UCSD-AML1 (cell line): ENCODE data around the gene SMAP2.
"Not testable (repeated sequence)": the region's sequence is repeated elsewhere in the genome, so short reads cannot be mapped to it uniquely, and the experiment has no call there.

Experiments
- DNase-seq: peaks from one replicate; lab custom pipeline; 2025; ENCODE audit not compliant: unreplicated experiment; lab: John Stamatoyannopoulos, UW

SMAP2 gene

GRCh38 chr1:40371707-40372258 lies 1.7 kb upstream of the SMAP2 start:
- DNase-seq = no peak

- DNase-seq = no peak
Observed at GRCh38 chr1:40372658-40373322, 737 bp upstream of the SMAP2 start.

DNA sequence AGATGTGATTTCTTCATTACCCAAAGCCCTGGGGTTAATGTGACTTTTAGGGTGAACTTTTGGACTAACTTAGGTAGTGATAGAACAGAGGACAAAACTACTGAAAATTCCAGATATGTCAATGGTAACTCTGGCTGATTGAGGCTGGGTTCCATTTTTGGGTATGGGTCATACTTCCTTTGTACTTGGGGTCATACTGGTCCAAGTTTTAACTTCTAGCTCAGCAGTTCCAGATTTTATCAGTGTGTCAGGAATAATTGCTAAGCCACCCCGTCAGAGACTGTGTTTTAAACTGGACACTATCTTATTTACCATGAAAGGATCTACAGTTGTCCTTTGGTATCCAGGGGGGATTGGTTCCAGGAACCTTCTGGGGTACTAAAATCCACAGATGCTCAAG lies 4.0 kb downstream of the SMAP2 start:
- no peak for DNase-seq

GRCh38 chr1:40379785-40380452 lies 6.4 kb downstream of the SMAP2 start:
- DNase-seq = no peak

DNA sequence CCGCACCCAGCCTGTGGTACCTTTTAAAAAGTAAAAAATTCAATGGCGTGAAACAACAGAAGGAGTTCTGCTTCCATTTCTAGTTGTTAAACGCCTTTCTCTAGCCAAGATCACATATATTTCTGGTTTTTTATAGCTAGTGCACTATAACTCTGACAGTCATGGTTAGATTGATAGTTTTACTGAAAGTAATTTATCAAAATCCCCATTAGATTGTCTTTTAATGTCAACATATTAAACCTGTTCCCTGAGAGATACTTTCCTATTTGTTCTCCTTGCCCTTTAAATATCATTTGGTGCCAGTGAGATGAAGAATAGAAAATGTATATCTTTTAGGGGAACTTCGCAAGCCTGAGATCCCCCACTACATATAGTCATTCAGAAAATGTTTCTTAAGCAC lies 7.3 kb downstream of the SMAP2 start:
- DNase-seq = no peak

DNA sequence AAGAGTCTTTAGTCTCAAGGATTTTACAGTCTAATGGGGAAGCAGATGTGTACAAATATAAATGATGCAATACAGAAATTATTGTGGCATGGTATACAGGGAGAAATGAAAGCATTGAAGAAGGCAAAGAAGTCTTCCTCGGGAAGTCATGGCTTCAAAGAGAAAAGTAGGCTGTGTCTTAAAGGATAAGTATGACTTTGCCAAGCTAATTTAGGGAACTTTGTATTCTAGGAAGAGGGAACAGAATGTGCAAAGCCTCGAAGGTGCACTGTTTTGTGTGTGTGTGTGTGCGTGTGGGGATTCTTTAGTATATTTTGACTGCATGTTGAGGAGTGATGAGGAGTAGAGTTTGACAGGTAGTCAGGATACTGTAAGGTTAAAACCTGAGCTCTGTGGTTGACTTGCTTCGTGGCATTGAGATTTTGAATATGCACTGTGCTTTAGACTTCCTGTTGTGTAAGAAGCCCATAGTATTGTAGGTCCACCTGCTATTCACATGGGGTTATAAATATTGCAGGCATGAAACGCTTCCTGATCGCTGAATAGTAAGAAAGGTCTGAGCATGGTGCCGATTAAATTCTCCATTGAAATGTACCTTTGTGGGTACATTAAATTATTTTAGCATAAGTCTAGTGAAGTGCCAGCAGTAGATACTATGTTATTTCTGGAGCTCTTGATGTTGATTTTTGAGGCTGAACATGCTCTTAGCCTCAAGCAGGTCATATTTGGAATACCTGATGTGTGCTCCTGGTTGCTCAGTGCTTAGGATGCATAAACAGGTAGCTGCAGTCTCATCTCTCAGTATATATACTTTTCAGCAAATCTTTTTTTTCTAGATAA lies 8.0 kb downstream of the SMAP2 start:
- DNase-seq = no peak

GRCh38 chr1:40382108-40382460 lies 8.6 kb downstream of the SMAP2 start:
- DNase-seq = no peak

GRCh38 chr1:40382601-40383000 lies 9.1 kb downstream of the SMAP2 start:
- DNase-seq = no peak

DNA sequence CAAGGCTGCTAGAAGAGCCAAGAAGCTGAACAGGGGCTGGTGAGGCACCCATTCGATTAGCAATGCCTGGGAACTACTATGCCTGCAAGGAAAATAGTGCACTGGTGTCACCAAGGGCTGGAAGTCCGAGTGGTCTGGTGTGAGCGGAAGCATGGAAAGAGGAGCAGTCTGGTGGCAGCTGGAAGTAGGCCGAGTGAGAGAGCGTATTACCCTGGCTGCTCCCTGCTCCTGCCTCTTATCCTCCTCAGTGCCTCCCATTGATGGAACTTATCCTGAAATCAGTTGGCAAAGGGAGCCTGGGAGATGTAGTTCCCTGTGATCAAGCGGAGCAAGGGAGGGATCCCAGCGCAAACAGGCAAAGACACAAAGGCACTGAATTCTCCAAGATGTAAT lies 9.6 kb downstream of the SMAP2 start:
- DNase-seq = no peak

DNA sequence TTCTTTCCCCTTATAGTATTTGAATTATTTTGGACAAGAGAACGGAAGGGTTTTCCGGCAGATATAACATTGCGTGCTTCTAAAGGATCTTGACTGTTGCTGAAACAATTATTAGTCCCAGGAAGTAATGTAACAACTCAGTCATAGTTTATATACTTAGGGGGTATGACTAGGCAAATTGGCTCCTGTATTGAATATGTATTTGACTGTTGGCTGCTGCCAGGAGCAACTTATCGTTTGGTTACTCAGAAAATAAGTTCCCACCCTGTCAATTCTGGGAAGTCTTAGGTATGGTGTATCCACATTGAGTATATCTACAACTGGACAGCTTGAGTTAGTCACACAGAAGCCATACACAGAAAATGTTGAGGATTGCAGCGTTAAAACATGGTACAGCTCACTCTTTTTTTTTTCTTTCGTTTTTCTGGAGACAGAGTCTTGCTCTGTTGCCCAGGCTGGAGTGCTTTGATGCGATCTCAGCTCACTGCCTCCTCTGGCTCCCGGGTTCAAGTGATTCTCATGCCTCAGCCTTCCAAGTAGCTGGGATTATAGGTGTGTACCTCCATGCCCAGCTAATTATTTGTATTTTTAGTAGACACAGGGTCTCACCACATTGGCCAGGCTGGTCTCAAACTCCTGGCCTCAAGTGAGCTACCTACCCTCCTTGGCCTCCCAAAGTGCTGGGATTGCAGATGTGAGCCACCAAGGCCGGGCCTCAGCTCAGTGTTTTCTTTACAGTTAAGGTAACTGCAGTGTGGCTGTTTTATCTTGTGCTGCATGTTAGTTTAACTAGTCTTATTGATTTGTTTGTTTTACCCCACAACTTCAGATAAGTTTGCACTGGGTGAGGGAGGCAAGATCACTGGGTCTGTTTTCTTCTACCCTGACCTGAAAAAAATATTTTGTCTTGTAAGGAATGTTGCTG lies 10.2 kb downstream of the SMAP2 start:
- no peak for DNase-seq

DNA sequence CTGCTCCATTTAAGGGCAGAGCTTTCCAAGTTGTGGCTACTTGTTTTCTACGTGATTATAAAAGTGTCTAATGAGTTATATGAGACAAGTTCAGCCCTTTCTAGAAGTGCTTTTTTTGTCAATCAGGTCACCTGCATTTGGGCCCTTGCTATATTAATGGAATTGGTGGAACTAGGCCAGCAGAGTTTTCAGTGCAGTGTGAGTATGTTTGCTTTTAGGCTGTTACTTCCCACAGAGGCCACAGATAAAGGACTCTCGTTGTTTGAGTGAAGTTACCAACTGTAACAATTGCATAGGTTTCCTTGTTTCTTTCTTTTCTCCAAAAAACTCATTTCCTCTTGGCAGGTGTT lies 10.9 kb downstream of the SMAP2 start:
- no peak for DNase-seq

GRCh38 chr1:40384887-40385286 lies 11.4 kb downstream of the SMAP2 start:
- no peak for DNase-seq

DNA sequence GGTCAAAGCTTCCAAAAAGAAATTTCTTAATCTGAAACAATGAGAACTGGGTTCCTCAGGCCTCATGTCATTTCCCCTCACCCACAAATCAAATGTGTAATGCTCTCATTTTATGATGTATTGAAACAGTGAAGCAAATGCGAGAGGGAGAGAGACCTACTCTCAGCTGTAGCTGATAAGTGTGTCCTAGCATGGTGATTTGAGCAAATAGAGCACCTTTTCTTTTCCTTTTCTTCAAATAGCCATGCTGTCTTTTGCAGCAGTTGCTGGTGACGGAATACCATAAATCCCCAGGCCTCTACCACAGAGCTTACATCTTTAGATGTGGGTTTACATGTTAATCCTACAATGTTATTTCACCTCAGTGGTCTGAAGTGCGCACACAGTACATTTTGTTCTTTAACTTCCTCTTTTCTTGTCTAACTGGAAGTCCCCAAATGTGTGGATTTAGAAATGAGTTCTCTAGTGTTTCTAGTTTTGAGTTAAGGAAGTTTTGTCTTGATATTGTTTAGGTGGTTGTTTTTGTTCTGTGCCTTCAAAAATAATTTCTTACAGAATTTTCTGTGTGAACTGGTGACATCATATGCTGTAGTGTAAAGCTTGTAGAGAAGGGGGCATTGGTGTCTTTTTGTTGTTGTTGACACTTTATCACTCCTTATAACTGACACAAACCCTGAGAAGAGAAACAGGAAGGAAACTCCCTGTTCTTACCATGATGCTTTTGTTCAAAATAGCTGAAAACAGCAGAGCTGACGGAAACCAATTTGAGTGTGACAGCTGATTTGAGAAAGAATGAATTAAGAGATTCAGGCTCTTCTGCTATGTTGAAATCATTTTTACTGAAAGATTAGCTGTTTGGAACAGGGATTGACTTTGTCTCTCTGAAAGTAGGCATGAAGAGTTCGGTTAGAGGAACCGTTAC lies 12.2 kb downstream of the SMAP2 start:
- no peak for DNase-seq

GRCh38 chr1:40386359-40386723 lies 12.8 kb downstream of the SMAP2 start:
- no peak for DNase-seq

- no peak for DNase-seq
Observed at GRCh38 chr1:40386796-40387195, 13.3 kb downstream of the SMAP2 start.

DNA sequence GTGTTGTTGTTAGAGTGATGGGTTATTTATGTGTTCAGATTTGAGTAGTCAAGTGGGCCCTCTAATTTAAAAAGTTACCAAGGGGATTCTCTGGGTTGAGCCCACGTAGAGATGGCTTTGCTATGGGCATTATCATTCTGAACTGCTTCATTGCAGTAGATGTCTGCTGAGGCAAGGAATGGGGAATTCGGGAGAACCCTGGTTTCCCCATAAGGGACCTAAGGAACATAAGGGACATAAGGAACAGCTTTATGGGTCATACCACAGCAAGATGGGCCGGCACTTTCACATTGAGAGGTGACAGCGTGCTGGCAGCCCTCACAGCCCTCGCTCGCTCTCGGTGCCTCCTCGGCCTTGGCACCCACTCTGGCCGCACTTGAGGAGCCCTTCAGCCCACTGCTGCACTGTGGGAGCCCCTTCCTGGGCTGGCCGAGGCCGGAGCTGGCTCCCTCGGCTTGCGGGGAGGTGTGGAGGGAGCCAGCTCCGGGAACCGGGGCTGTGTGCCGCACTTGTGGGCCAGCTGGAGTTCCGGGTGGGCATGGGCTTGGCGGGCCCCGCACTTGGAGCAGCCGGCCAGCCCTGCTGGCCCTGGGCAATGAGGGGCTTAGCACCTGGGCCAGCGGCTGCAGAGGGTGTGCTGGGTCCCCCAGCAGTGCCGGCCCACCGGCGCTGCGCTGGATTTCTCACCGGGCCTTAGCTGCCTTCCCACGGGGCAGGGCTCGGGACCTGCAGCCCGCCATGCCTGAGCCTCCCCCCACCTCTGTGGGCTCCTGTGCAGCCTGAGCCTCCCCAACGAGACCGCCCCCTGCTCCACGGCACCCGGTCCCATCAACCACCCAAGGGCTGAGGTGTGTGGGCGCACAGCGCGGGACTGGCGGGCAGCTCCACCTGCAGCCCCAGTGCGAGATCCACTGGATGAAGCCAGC lies 14.1 kb downstream of the SMAP2 start:
- not testable (repeated sequence) for DNase-seq

- not testable (repeated sequence) for DNase-seq
Observed at GRCh38 chr1:40388456-40389321, 15.2 kb downstream of the SMAP2 start.

GRCh38 chr1:40389322-40389803 lies 15.8 kb downstream of the SMAP2 start:
- DNase-seq = no peak
